HepG2 (cell line): ENCODE measurements around the gene PLA2G4C. TPM values are rescaled to one million over a fixed set of nuclear protein-coding genes. Genes with fewer than 3 reads are reported as not detected.
A peak's percentile ranks its signal among the peaks of the same experiment; 100 is the strongest.

Experiments used
- ATAC-seq: fragments of 200-7000 bp; cut with Tn5 transposase; 3 replicates; pipeline ENCODE4 v1.9.1; 2020; ENCODE audit warnings: mild to moderate bottlenecking, moderate library complexity
- BruUV-seq: library from RNA; stranded (reverse); fragments of 400-500 nt; replicated peaks from 2 replicates; lab custom pipeline; 2021; lab: Mats Ljungman, UMichigan
- CTCF ChIA-PET: fragments of 300-600 bp; formaldehyde crosslinking; extraction: SDS; loops from one replicate; lab custom pipeline; 2021; ENCODE audit warnings: low total read pairs, inconsistent platforms, low intra/inter-chr PET ratio; lab: Yijun Ruan, JAX
- POLR2A ChIA-PET: fragments of 350-600 bp; sonication (Branson Sonifier 250); formaldehyde crosslinking; loops from one replicate; lab custom pipeline; 2020; ENCODE audit warnings: antibody characterized with exemption, inconsistent platforms; lab: Yijun Ruan, JAX
- DNase-seq: peaks from one replicate; pipeline ENCODE4 v3.0.0-alpha.2; 2015; ENCODE audit warnings: low spot score
- FAIRE-seq: peaks from 3 replicates; lab custom pipeline; 2011; peaks lifted over from hg19 to GRCh38; lab: Jason Lieb, UNC
- H2AFZ ChIP-seq: one replicate; pipeline ENCODE4 v1.6.1; 2011; ENCODE audit warnings: low read length, inconsistent platforms
- H3K27ac ChIP-seq: fragments of 300-600 bp; 3 replicates; pipeline ENCODE4 v1.8.0; 2011; ENCODE audit warnings: mixed run types, mild to moderate bottlenecking, mixed read lengths, low read length, inconsistent platforms; ENCODE audit not compliant: insufficient read depth; ENCODE audit errors: extremely low read length
- H3K27me3 ChIP-seq, 2 experiments: fragments of 200-600 bp in 1 of 2; 2 replicates in 1 of 2; 3 replicates in 1 of 2; pipeline versions ENCODE4 v1.6.0 to v1.8.0; 2011; ENCODE audit warnings: low read length in 2 of 2, mild to moderate bottlenecking in 2 of 2, moderate library complexity in 2 of 2, inconsistent platforms in 1 of 2; ENCODE audit not compliant: insufficient read depth in 2 of 2, control insufficient read depth in 1 of 2
- H3K36me3 ChIP-seq, 2 experiments: fragments of 200-600 bp in 1 of 2; replicated peaks in 1 of 2; 2 replicates in 1 of 2; 3 replicates in 1 of 2; pipeline versions ENCODE4 v1.5.1 to v1.8.0; 2011; ENCODE audit warnings: low read length in 2 of 2, inconsistent platforms in 1 of 2; ENCODE audit not compliant: insufficient read depth in 2 of 2, control insufficient read depth in 1 of 2
- H3K4me1 ChIP-seq: 2 replicates; pipeline ENCODE4 v1.5.1; 2012; ENCODE audit warnings: low read length, inconsistent platforms; ENCODE audit not compliant: insufficient read depth
- H3K4me2 ChIP-seq: 2 replicates; pipeline ENCODE4 v1.6.0; 2011; ENCODE audit warnings: low read depth, low read length, inconsistent platforms
- H3K4me3 ChIP-seq, 3 experiments: fragments of 200-600 bp in 1 of 3; sonication (generic), shearing (Covaris generic) in 1 of 3; replicated peaks in 1 of 3; 2 replicates each; pipeline ENCODE4 v1.5.1; 2011 to 2016; ENCODE audit warnings: low read length in 3 of 3, inconsistent platforms in 2 of 3, low read depth in 2 of 3, mild to moderate bottlenecking in 2 of 3, control low read depth in 1 of 3, mixed read lengths in 1 of 3; ENCODE audit not compliant: insufficient read depth in 1 of 3
- H3K79me2 ChIP-seq: one replicate; pipeline ENCODE4 v1.6.1; 2011; ENCODE audit warnings: low read length, inconsistent platforms; ENCODE audit not compliant: insufficient read depth
- H3K9ac ChIP-seq: 2 replicates; pipeline ENCODE4 v1.6.0; 2011; ENCODE audit warnings: mild to moderate bottlenecking, low read depth, low read length, inconsistent platforms; ENCODE audit not compliant: insufficient read depth
- H3K9me3 ChIP-seq: 2 replicates; pipeline ENCODE4 v1.5.1; 2012; ENCODE audit warnings: mild to moderate bottlenecking, low read length
- H4K20me1 ChIP-seq: 2 replicates; pipeline ENCODE4 v1.6.0; 2011; ENCODE audit warnings: inconsistent platforms, mild to moderate bottlenecking, low read length, moderate library complexity; ENCODE audit not compliant: insufficient read depth
- HNF4A ChIP-seq: sonication (generic); formaldehyde crosslinking; IDR thresholded peaks from 2 replicates; pipeline ENCODE4 v1.4.0; 2020; ENCODE audit warnings: missing genetic modification reagents
- HNRNPL ChIP-seq: fragments of 200-400 bp; formaldehyde crosslinking; IDR thresholded peaks from 2 replicates; pipeline ENCODE4 v1.6.1; 2017; ENCODE audit warnings: mild to moderate bottlenecking, low read depth, low read length
- WGBS: methylation state at CpG from one replicate; pipeline ENCODE4 v1.1.6; 2017; ENCODE audit warnings: low lambda C conversion rate; 5-methylcytosine and 5-hydroxymethylcytosine counted together
- in situ Hi-C: cut with HindIII; loops from 2 replicates; pipeline ENCODE4 v1.10.0; 2017; ENCODE audit warnings: low pct_unique_long_range_greater_than_20kb; ENCODE audit not compliant: extremely low pct_ligation_motif_present
- intact Hi-C: fragments of 100-400 bp; cut with micrococcal nuclease; formaldehyde crosslinking; loops from one replicate; pipeline ENCODE4 v1.10.0; 2022; ENCODE audit not compliant: unreplicated experiment
- polyA plus RNA-seq, 8 experiments: library from polyadenylated mRNA; depleted of rRNA in 3 of 8; stranded (reverse) in 7 of 8; unstranded in 1 of 8; fragments of >200 nt; fragmentation: Illumina TruSeq in 4 of 8; extraction: Trizol in 4 of 8; gene quantifications; 2 replicates each; pipeline versions ENCODE4 v1.2.1 to v1.2.3, GENCODE V29; 2011 to 2016; ENCODE audit warnings: low read depth in 4 of 8, missing spikeins in 1 of 8, mixed read lengths in 1 of 8; ENCODE audit not compliant: insufficient read depth in 1 of 8
- total RNA-seq, 5 experiments: library from RNA; depleted of rRNA; stranded (reverse); fragments of >200 nt; fragmentation: Illumina TruSeq; extraction: Trizol; gene quantifications; 2 replicates each; pipeline ENCODE4 v1.2.3, GENCODE V29; 2016; ENCODE audit warnings: low read depth in 1 of 5
- TF ChIP-seq, protein P1 (sequence below): IDR thresholded peaks from 2 replicates; pipeline ENCODE4 v1.6.1; 2016
- TF ChIP-seq, protein P2 (sequence below): sonication (generic); formaldehyde crosslinking; conservative IDR thresholded peaks from 2 replicates; pipeline ENCODE4 v1.4.0; 2020; ENCODE audit warnings: mild to moderate bottlenecking, missing genetic modification reagents, moderate library complexity
- TF ChIP-seq, protein P3 (sequence below): fragments of 450-650 bp; IDR thresholded peaks from 2 replicates; pipeline ENCODE4 v1.6.1; 2016

PLA2G4C gene
- total and polyA plus RNA-seq, 2 of the 13 experiments (the other 11 are each of a cell fraction or from before 2014, with no cell fraction given), result 1.6 to 1.7 TPM

DNA sequence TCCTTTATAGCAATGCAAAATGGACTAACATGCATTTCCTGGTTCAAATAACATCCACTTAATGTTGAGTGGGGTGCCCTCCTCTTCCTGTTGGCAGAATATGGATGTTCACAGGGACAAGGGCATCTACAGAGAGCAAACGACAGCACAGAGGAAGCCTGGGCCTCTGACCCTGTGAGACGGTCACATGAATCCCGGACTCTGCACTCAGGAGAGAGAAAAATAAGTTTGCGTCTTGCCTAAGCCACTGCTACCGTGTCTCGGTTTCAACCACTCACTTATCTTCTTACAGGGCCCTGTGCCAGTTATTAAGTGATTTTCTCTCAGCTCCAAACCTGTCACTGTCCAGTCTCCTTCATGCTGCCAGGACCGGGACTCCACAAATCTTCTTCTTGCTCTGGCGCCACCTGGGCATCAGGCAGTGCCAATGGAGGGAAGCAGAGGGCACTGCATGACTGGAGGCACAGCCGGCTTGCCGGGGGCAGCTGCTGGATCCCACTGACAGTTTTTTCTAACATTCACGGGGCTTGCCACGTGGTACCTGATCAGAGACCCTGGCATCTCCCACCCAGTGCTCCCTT lies 47.7 kb upstream of the PLA2G4C start:
- H3K4me1 ChIP-seq, result peaks cover 16% of the 10 kb centered on the region
- no TSS peak for BruUV-seq
- DNase-seq (no peak), ATAC-seq (peak; percentile 58), FAIRE-seq (no peak)
- in situ Hi-C loops, result no loop called here
- no peaks in the 10 kb centered on the region for H3K9me3 ChIP-seq
- POLR2A ChIA-PET, result no interaction called here
- intact Hi-C loops, result no loop called here
- H3K4me3 ChIP-seq, result no peak overlapping the region
- CTCF ChIA-PET, result no interaction called here
- no peaks in the 10 kb centered on the region for H4K20me1 ChIP-seq
- no peak overlapping the region for H3K4me2 ChIP-seq
- peak overlapping the region; percentile 54 for H3K27ac ChIP-seq
- peaks cover 30 to 46% of the 10 kb centered on the region in 2 experiments for H3K36me3 ChIP-seq
- no peaks in the 10 kb centered on the region for H3K27me3 ChIP-seq
- TF ChIP-seq, protein P1, sequence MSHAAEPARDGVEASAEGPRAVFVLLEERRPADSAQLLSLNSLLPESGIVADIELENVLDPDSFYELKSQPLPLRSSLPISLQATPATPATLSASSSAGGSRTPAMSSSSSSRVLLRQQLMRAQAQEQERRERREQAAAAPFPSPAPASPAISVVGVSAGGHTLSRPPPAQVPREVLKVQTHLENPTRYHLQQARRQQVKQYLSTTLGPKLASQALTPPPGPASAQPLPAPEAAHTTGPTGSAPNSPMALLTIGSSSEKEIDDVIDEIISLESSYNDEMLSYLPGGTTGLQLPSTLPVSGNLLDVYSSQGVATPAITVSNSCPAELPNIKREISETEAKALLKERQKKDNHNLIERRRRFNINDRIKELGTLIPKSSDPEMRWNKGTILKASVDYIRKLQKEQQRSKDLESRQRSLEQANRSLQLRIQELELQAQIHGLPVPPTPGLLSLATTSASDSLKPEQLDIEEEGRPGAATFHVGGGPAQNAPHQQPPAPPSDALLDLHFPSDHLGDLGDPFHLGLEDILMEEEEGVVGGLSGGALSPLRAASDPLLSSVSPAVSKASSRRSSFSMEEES, result 0 out of 2 replicates have a peak, but pooled peaks have one; percentile 21
- TF ChIP-seq, protein P2, sequence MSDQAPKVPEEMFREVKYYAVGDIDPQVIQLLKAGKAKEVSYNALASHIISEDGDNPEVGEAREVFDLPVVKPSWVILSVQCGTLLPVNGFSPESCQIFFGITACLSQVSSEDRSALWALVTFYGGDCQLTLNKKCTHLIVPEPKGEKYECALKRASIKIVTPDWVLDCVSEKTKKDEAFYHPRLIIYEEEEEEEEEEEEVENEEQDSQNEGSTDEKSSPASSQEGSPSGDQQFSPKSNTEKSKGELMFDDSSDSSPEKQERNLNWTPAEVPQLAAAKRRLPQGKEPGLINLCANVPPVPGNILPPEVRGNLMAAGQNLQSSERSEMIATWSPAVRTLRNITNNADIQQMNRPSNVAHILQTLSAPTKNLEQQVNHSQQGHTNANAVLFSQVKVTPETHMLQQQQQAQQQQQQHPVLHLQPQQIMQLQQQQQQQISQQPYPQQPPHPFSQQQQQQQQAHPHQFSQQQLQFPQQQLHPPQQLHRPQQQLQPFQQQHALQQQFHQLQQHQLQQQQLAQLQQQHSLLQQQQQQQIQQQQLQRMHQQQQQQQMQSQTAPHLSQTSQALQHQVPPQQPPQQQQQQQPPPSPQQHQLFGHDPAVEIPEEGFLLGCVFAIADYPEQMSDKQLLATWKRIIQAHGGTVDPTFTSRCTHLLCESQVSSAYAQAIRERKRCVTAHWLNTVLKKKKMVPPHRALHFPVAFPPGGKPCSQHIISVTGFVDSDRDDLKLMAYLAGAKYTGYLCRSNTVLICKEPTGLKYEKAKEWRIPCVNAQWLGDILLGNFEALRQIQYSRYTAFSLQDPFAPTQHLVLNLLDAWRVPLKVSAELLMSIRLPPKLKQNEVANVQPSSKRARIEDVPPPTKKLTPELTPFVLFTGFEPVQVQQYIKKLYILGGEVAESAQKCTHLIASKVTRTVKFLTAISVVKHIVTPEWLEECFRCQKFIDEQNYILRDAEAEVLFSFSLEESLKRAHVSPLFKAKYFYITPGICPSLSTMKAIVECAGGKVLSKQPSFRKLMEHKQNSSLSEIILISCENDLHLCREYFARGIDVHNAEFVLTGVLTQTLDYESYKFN (CRISPR knock-in tag), result 0 out of 2 replicates have a peak, but pooled peaks have one; percentile 42
- TF ChIP-seq HNF4A (CRISPR knock-in tag), result peak; percentile 52
- TF ChIP-seq, protein P3, sequence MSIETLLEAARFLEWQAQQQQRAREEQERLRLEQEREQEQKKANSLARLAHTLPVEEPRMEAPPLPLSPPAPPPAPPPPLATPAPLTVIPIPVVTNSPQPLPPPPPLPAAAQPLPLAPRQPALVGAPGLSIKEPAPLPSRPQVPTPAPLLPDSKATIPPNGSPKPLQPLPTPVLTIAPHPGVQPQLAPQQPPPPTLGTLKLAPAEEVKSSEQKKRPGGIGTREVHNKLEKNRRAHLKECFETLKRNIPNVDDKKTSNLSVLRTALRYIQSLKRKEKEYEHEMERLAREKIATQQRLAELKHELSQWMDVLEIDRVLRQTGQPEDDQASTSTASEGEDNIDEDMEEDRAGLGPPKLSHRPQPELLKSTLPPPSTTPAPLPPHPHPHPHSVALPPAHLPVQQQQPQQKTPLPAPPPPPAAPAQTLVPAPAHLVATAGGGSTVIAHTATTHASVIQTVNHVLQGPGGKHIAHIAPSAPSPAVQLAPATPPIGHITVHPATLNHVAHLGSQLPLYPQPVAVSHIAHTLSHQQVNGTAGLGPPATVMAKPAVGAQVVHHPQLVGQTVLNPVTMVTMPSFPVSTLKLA, result no peak
- TF ChIP-seq HNRNPL, result 0 out of 2 replicates have a peak, but pooled peaks have one; percentile 35
- H2AFZ ChIP-seq, result no peak overlapping the region
- no peak overlapping the region for H3K9ac ChIP-seq
- WGBS, result 59% methylated on average over 10 of the region's 12 CpGs
- no peaks in the 10 kb centered on the region for H3K79me2 ChIP-seq
